ENCODE measurements around the gene PNKD.

The PNKD gene

GRCh38 chr2:218273908-218274249 lies 3.6 kb downstream of the PNKD start:
- Histone ChIP-seq H3K9me2 (ENCODE audit: low read depth, low read length) (no peaks in the 10 kb centered on the region), H3K9me3 (ENCODE audit: low read length) (no peaks in the 10 kb centered on the region), H3K9ac (ENCODE audit: low read length) (no peak overlapping the region), H2AFZ (ENCODE audit: low read length) (no peak overlapping the region), H3K36me3 (ENCODE audit: insufficient read depth, low read length) (peaks cover 28% of the 10 kb centered on the region; the same call in 1 of the 2 replicates), H4K20me1 (ENCODE audit: insufficient read depth, low read length) (no peaks in the 10 kb centered on the region), H3K79me2 (ENCODE audit: insufficient read depth, low read length) (0 out of 2 replicates have a peak, but pooled peaks cover 2% of the 10 kb centered on the region), H3K4me1 (ENCODE audit: insufficient read depth, low read length, severe bottlenecking) (peaks cover 28% of the 10 kb centered on the region), H3K27me3 (ENCODE audit: insufficient read depth, low read length) (no peaks in the 10 kb centered on the region), H3K4me3 (ENCODE audit: low read depth, low read length, poor library complexity, severe bottlenecking) (no peak overlapping the region), H3K4me2 (ENCODE audit: low read length) (no peak overlapping the region), H3K27ac (ENCODE audit: low read depth, low read length, poor library complexity, severe bottlenecking) (no peak overlapping the region), H3F3A (ENCODE audit: insufficient read depth, low read length) (no peaks in the 10 kb centered on the region)
- no peak for TF ChIP-seq EZH2 (IDR thresholded peaks at IDR 0.05; ENCODE audit: borderline replicate concordance, low read length)
- no peak for TF ChIP-seq CTCF (IDR thresholded peaks at IDR 0.05; ENCODE audit: low read length)

GRCh38 chr2:218274586-218274985 lies 4.3 kb downstream of the PNKD start:
- no peaks in the 10 kb centered on the region for H4K20me1 ChIP-seq (ENCODE audit: insufficient read depth, low read length)
- H3K9me3 ChIP-seq (ENCODE audit: low read length), result no peaks in the 10 kb centered on the region
- H3K4me2 ChIP-seq (ENCODE audit: low read length), result no peak overlapping the region
- H3K4me3 ChIP-seq (ENCODE audit: low read depth, low read length, poor library complexity, severe bottlenecking), result no peak overlapping the region
- no peak for TF ChIP-seq EZH2 (IDR thresholded peaks at IDR 0.05; ENCODE audit: borderline replicate concordance, low read length)
- no peak for TF ChIP-seq CTCF (IDR thresholded peaks at IDR 0.05; ENCODE audit: low read length)
- 0 out of 2 replicates have a peak, but pooled peaks cover 2% of the 10 kb centered on the region for H3K79me2 ChIP-seq (ENCODE audit: insufficient read depth, low read length)
- H3K27ac ChIP-seq (ENCODE audit: low read depth, low read length, poor library complexity, severe bottlenecking), result no peak overlapping the region
- no peaks in the 10 kb centered on the region for H3K27me3 ChIP-seq (ENCODE audit: insufficient read depth, low read length)
- H2AFZ ChIP-seq (ENCODE audit: low read length), result no peak overlapping the region
- no peaks in the 10 kb centered on the region for H3K9me2 ChIP-seq (ENCODE audit: low read depth, low read length)
- no peaks in the 10 kb centered on the region for H3F3A ChIP-seq (ENCODE audit: insufficient read depth, low read length)
- H3K36me3 ChIP-seq (ENCODE audit: insufficient read depth, low read length), result peaks cover 28% of the 10 kb centered on the region; the same call in 1 of the 2 replicates
- no peak overlapping the region for H3K9ac ChIP-seq (ENCODE audit: low read length)
- H3K4me1 ChIP-seq (ENCODE audit: insufficient read depth, low read length, severe bottlenecking), result peaks cover 23% of the 10 kb centered on the region

- Histone ChIP-seq H3K27ac (ENCODE audit: low read depth, low read length, poor library complexity, severe bottlenecking) (no peak overlapping the region), H3K79me2 (ENCODE audit: insufficient read depth, low read length) (0 out of 2 replicates have a peak, but pooled peaks cover 2% of the 10 kb centered on the region), H3K4me3 (ENCODE audit: low read depth, low read length, poor library complexity, severe bottlenecking) (no peak overlapping the region), H3K9me3 (ENCODE audit: low read length) (no peaks in the 10 kb centered on the region), H3K4me1 (ENCODE audit: insufficient read depth, low read length, severe bottlenecking) (peaks cover 23% of the 10 kb centered on the region), H3K9ac (ENCODE audit: low read length) (no peak overlapping the region), H2AFZ (ENCODE audit: low read length) (no peak overlapping the region), H3F3A (ENCODE audit: insufficient read depth, low read length) (no peaks in the 10 kb centered on the region), H3K9me2 (ENCODE audit: low read depth, low read length) (no peaks in the 10 kb centered on the region), H3K27me3 (ENCODE audit: insufficient read depth, low read length) (no peaks in the 10 kb centered on the region), H3K36me3 (ENCODE audit: insufficient read depth, low read length) (peaks cover 28% of the 10 kb centered on the region; the same call in 1 of the 2 replicates), H4K20me1 (ENCODE audit: insufficient read depth, low read length) (no peaks in the 10 kb centered on the region), H3K4me2 (ENCODE audit: low read length) (no peak overlapping the region)
- TF ChIP-seq EZH2 (IDR thresholded peaks at IDR 0.05; ENCODE audit: borderline replicate concordance, low read length), result no peak
- no peak for TF ChIP-seq CTCF (IDR thresholded peaks at IDR 0.05; ENCODE audit: low read length)
Observed at GRCh38 chr2:218275371-218276072, 5.2 kb downstream of the PNKD start.
